PFSK-1 (cell line): ENCODE measurements around the gene GABBR2.

Experiments used
- POLR2AphosphoS5 ChIP-seq: IDR thresholded peaks from 2 replicates; pipeline ENCODE4 v1.6.1; 2012; ENCODE audit warnings: low read depth, mild to moderate bottlenecking, control low read depth, low read length, moderate library complexity
- SIN3A ChIP-seq: IDR thresholded peaks from 2 replicates; pipeline ENCODE4 v1.6.1; 2012; ENCODE audit warnings: mild to moderate bottlenecking, low read length, moderate library complexity, borderline replicate concordance; ENCODE audit not compliant: insufficient read depth

DNA sequence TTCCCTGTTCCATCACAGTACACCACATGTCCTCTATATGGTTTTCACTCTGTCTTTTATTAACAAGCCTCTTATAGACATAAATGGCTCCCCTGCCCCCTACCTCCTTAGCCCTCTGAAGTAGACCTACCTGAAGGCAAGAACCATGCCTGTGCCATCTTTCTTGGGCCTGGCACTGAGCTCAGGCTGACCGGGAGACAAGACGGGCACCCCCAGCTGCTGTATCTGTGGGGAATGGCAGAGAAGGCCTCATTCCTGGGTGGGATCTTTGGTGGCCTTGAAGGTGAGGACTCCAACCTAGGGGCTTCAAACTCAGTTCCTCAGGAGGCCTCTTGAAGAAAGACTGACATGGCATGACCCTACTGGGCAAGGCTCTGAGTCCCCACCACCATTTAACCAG is 109.9 kb downstream of the GABBR2 start:
- TF ChIP-seq POLR2AphosphoS5 = no peak
- TF ChIP-seq SIN3A = no peak
